GM18951 (cell line): ENCODE measurements around the gene ADAP1.

Experiments
- POLR2A ChIP-seq: IDR thresholded peaks from 4 replicates; pipeline ENCODE4 v1.6.1; 2011; ENCODE audit warnings: mild to moderate bottlenecking; ENCODE audit not compliant: insufficient read length, insufficient read depth; ENCODE audit errors: extremely low read depth
- in situ Hi-C: fragments of 300-500 bp; cut with MboI; formaldehyde crosslinking; loops from one replicate; pipeline ENCODE4 v1.12.0; 2022; ENCODE audit warnings: low sequenced_read_pairs, mixed read lengths, inconsistent platforms; ENCODE audit not compliant: unreplicated experiment

The ADAP1 gene

GRCh38 chr7:902996-903395 lies 51.5 kb downstream of the ADAP1 start:
- in situ Hi-C loops, result no loop called here
- no peak for TF ChIP-seq POLR2A

- TF ChIP-seq POLR2A, result no peak
- in situ Hi-C loops, result no loop called here
Observed at GRCh38 chr7:901388-902154, 52.9 kb downstream of the ADAP1 start.

- in situ Hi-C loops, result no loop called here
- no peak for TF ChIP-seq POLR2A
Observed at GRCh38 chr7:901041-901387, 53.5 kb downstream of the ADAP1 start.

GRCh38 chr7:900331-901040 lies 54.0 kb downstream of the ADAP1 start:
- TF ChIP-seq POLR2A, result no peak
- in situ Hi-C loops, result no loop called here

DNA sequence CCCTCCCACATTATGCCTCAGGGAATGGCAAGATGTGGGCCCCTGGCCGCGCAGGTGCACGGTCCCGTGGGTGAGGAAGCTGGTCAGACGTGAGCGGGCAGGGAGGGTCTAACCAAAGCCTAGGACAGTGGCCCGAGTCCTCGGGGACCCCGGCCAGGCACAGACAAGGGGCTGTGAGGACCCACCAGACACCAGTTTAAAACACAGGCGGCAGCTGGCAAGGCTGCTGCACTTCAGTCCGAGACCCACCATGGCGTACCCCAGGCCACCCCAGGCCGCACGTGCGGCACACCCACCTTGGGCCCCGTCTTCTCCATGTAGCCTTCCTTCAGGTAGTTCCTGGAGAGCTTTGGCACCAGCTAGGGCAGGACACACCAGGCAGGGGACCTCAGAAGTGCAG lies 54.7 kb downstream of the ADAP1 start:
- in situ Hi-C loops, result no loop called here
- TF ChIP-seq POLR2A, result no peak

- in situ Hi-C loops, result no loop called here
- no peak for TF ChIP-seq POLR2A
Observed at GRCh38 chr7:898855-899681, 55.4 kb downstream of the ADAP1 start.

- no peak for TF ChIP-seq POLR2A
- in situ Hi-C loops, result no loop called here
Observed at GRCh38 chr7:898460-898854, 56.0 kb downstream of the ADAP1 start.

GRCh38 chr7:897771-898376 lies 56.6 kb downstream of the ADAP1 start:
- no peak for TF ChIP-seq POLR2A
- in situ Hi-C loops, result no loop called here

DNA sequence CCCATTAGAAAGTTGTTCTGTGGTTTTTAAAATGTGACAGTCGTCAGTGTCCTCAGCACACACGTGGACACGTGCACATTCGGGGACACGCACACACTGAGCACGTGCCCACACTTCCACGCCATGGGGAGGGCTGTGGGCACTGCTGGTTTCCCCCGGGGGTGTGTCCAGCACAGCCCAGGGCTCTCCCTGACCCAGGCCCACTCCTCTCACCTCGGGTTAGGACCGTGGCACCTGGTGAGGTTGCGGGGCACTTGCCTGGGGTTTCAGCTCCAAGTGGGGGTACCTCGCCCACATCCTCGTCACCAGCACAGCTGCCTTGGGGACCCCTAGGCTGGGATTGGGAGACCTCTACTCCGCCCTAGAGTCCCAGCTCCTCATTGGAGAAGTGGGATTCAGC lies 57.4 kb downstream of the ADAP1 start:
- peak; percentile 0 for TF ChIP-seq POLR2A
- in situ Hi-C loops, result no loop called here

DNA sequence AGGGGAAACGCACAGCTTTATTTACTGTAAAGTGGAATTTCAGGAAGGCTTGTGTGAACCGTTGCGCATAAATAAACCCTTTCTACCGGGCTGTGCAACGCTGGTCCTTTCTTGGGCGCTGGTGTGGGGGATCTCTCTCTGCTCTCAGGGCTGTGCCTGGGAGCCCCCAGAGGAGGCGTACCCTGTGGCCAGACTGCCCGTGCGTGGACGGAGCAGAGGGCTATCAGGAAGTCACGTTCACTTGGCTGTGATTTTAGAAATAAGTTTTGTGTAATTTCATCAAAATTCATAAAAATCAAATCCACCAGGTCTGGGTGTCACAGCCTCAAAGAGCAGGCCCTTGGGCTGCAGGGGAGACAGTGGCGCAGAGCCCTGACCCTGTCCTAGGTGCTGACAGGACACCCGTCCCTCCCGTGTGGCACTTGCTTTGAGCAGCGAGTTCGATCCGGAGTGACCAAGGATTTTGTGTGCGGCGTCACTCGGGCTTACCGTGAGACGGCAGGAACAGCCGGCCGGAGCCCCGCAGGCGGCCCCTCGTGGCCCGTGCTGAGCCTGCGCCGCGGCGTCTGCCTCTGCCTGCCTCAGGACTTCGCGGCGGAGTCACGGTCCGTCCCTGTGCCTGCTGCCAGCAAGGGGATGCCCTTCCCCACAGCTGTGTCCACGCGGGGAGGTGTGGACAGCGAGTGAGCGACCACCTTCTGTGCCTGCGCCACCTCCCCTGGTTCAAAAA lies 58.0 kb downstream of the ADAP1 start:
- in situ Hi-C loops, result no loop called here
- TF ChIP-seq POLR2A, result peak; percentile 15

- in situ Hi-C loops, result no loop called here
- no peak for TF ChIP-seq POLR2A
Observed at GRCh38 chr7:895451-896052, 58.9 kb downstream of the ADAP1 start.

DNA sequence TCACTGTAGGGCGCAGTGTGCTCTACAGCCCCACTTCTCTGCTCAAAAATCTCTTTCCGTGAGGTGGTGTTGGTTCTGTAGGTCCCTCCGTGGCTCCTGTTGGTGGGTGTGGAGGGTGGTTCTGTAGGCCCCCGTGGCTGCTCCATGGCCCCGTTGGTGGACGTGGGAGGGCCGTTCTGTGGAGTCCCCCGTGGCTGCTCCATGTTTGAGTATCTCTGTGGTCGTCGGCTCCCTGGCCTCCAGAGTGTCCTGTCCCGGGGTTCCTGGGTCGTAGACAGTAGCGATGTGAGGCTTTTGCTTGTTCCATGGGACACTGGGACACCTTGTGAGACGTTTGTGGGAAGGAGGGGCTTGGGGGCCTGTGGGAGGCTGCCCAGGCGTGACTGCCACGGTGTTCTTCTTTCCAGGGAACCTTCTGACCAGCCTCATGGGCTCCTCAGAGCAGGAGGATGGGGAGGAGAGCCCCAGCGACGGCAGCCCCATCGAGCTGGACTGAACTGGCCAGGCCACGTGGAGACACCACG lies 59.5 kb downstream of the ADAP1 start:
- TF ChIP-seq POLR2A, result no peak
- in situ Hi-C loops, result no loop called here
